GM19395 (cell line): ENCODE measurements around the gene FRMD4A.

Source experiments
- ATAC-seq: cut with Tn5 transposase; IDR thresholded peaks from one replicate; pipeline ENCODE4 v1.9.1; 2021; ENCODE audit warnings: mild to moderate bottlenecking, moderate library complexity; ENCODE audit not compliant: unreplicated experiment

FRMD4A gene

GRCh38 chr10:13741438-13741837, 589.3 kb downstream of the FRMD4A start:
- no peak for ATAC-seq

GRCh38 chr10:13740461-13740860, 590.3 kb downstream of the FRMD4A start:
- no peak for ATAC-seq

- ATAC-seq: no peak
Observed at GRCh38 chr10:13739183-13739582, 591.5 kb downstream of the FRMD4A start.

GRCh38 chr10:13736506-13736905, 594.2 kb downstream of the FRMD4A start:
- ATAC-seq: no peak

GRCh38 chr10:13734151-13734550, 596.6 kb downstream of the FRMD4A start:
- ATAC-seq: no peak

GRCh38 chr10:13733071-13733470, 597.7 kb downstream of the FRMD4A start:
- no peak for ATAC-seq

- ATAC-seq: no peak
Observed at GRCh38 chr10:13732465-13732881, 598.3 kb downstream of the FRMD4A start.

GRCh38 chr10:13731799-13732198, 598.9 kb downstream of the FRMD4A start:
- ATAC-seq: no peak

GRCh38 chr10:13730956-13731355, 599.8 kb downstream of the FRMD4A start:
- ATAC-seq: no peak

GRCh38 chr10:13730306-13730652, 600.4 kb downstream of the FRMD4A start:
- no peak for ATAC-seq

- ATAC-seq: no peak
Observed at GRCh38 chr10:13729586-13730305, 601.0 kb downstream of the FRMD4A start.

GRCh38 chr10:13728898-13729535, 601.7 kb downstream of the FRMD4A start:
- no peak for ATAC-seq

GRCh38 chr10:13725594-13725993, 605.1 kb downstream of the FRMD4A start:
- ATAC-seq: no peak

GRCh38 chr10:13724484-13724883, 606.2 kb downstream of the FRMD4A start:
- ATAC-seq: no peak

GRCh38 chr10:13722747-13723653, 607.7 kb downstream of the FRMD4A start:
- ATAC-seq: peak; percentile 55

GRCh38 chr10:13721486-13721885, 609.2 kb downstream of the FRMD4A start:
- no peak for ATAC-seq

GRCh38 chr10:13720699-13721098, 610.0 kb downstream of the FRMD4A start:
- no peak for ATAC-seq

- ATAC-seq: no peak
Observed at GRCh38 chr10:13719425-13719824, 611.3 kb downstream of the FRMD4A start.

- ATAC-seq: no peak
Observed at GRCh38 chr10:13718820-13719219, 611.9 kb downstream of the FRMD4A start.

- ATAC-seq: peak; percentile 49
Observed at GRCh38 chr10:13717936-13718772, 612.6 kb downstream of the FRMD4A start.

- ATAC-seq: no peak
Observed at GRCh38 chr10:13717571-13717935, 613.2 kb downstream of the FRMD4A start.
